Activated gamma-delta T cell treated with anti-CD3 and anti-CD28 coated beads, Interleukin-2, amount 50 U/mL, for 16 hours (primary cell): ENCODE measurements around the gene ARHGEF4.
"Not testable (repeated sequence)": the region's sequence is repeated elsewhere in the genome, so short reads cannot be mapped to it uniquely, and the experiment has no call there.

Experiments used
- DNase-seq: peaks from one replicate; pipeline ENCODE4 v3.0.0-alpha.2; 2020; ENCODE audit warnings: low read depth

The ARHGEF4 gene

GRCh38 chr2:130977461-130978050, 140.8 kb downstream of the ARHGEF4 start:
- DNase-seq: no peak

DNA sequence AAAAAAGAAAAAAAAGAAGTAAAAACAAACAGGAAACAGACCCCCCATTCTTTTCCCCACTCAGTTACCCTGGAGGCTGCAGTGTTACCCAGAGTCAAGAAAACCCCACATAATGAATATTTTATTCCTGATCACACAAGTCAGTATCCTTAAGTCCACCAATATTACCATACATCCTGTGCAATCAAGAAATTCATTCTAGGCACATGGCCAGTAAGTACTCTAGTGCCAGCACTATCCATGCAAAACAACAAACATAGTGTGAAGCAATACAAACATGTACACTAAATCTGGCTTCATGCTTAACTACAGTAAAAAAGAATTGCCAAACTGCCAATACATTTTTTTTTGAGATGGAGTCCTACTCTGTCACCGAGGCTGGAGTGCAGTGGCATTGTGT, 145.0 kb downstream of the ARHGEF4 start:
- DNase-seq: no peak

DNA sequence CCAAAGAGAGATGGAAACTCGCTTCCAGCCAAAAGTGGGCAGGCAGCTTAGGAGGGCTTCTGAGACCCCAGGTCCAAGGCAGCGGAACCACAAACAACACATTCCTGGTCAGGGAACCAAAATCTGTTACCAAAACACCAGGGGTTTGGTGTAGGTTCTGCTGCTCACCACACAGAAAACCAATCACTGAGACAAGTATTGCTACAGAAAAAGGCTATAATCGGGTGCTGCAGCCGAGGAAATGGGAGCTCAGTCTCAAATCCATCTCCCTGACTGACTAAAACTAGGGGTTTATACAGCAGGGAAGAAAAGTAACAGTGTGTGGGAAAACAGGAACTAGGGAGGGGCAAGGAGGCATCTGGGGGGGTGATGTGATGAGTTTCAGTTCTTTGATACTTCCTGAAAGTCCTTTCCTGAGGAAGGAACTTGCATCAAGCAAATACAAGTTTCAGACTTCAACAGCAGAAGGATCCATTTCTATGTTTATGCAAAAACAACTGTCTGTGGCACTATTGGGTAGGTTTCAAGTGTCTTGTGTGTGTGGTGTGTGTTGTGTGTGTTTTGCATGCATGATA, 148.6 kb downstream of the ARHGEF4 start:
- DNase-seq: no peak

DNA sequence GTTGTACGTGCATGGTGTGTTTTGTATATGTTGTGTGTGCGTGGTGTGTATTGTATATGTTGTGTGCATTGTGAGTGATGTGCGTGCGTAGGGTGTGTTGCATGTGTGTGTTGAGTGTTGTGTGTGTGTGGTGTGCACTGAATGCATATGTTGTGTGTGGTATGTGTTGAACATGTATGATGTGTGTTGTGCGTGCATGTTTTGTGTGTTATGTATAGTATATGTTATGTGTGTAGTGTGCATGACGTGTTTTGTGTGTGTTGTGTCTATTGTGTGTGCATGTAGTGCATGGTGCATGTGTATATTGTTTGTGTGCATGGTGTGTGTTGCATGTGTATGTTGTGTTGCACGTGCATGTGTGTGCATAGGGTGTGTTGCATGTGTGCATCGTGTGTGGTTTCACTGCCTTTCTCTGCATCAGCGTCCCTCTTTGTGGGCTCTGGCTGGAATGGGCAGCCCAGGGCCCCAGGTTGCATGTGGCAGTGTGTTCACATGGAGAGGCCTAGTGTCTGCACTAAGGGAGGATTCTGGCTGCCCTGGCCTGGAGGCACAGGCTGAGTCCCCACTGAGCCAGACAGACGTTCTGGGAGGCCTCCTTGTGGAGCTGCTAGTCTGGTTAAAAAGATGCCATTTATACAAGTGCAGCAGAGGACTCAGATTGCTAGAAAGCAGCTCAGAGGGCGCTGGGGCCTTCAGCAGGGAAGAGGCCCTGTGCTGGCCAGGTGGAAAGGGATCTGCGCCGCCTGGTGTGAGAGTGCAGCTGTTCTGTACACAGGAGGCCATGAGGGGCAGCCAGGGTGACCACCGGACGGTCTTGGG, 149.3 kb downstream of the ARHGEF4 start:
- no peak for DNase-seq

DNA sequence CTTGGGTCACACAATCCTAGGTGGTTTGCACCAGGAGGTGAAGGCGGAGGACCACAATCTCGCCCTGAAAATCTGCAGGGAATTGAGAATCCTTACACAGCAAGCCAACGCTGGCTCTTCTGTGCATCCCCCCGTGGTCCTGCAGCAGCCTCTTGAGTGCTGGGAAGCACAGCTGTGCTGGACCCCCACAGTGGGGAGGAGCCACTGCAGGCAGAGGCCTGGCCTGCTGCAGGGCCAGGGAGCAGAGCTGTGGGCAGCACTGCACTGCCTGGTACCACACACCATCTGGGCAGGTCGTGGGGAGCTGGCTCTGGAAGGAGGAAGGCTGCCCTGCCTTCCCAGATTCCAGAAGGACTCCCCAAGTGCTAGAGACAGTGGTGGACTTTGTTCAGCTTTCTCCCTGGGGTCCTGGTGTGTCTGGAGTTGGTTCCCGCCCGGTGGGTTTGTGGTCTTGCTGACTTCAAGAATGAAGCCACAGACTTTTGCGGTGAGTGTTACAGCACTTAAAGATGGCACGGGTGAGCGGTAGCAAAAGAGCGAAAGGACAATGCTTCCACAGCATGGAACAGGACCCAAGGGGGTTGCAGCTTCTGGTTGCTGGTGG, 150.3 kb downstream of the ARHGEF4 start:
- DNase-seq: no peak

GRCh38 chr2:130987519-130988425, 151.1 kb downstream of the ARHGEF4 start:
- no peak for DNase-seq

- not testable (repeated sequence) for DNase-seq
Measured at GRCh38 chr2:130991446-130991845, 154.7 kb downstream of the ARHGEF4 start.

- not testable (repeated sequence) for DNase-seq
Measured at GRCh38 chr2:130992003-130992402, 155.3 kb downstream of the ARHGEF4 start.

DNA sequence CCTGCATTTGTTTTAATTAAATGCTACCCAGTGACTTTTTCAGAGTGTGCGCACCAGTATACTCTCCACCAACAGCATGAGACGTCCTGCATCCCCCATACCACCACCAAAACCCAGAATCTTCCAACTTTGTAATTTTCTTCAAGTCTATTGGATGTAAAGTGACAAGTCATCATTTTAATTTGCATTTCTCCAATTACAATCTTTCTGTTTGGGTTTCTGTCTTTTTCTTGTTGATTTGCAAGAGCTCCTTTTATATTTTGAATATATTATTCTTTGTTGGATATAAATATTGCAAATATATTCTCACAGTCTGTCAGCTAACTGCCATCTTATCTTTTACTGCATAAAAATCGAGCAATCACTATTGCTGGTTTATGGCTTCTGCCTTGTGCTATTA, 160.0 kb downstream of the ARHGEF4 start:
- no peak for DNase-seq

DNA sequence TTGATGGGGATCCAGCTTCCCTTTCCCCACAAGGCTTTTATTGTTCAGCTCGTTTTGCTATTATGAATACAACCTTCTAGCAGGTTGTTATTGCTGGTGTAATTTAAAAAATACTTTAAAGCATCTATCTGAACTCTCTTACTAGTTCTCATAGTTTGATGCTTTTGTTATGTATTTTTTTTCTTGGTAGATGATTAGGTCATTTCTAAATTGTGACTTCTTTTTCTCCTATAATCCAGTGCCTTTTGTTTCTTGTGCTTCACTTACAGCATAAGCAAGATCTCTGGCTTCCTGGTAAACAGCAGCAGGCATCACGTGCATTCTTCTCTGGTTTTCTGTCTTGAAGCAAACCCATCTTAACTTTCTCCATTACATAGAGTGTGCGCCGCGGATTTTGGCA, 160.5 kb downstream of the ARHGEF4 start:
- no peak for DNase-seq

DNA sequence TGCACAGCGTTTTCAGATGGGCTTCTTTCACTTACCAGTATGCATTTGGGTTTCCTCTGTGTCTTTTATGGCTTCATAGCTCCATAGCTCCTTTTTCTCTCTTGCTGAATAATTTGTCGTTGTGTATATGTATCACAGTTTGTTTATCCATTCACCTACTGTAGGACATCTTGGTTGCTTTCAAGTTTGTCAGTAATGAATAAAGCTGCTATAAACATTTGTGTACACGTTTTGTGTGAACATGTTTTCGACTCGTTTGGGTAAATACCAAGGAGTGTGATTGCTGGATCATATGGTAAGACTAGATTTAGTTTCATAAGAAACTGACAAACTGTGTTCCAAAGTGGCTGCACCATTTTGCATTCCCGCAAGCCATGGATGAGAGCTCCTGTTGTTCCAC, 161.8 kb downstream of the ARHGEF4 start:
- no peak for DNase-seq

- DNase-seq: no peak
Measured at GRCh38 chr2:131004446-131005209, 167.9 kb downstream of the ARHGEF4 start.

DNA sequence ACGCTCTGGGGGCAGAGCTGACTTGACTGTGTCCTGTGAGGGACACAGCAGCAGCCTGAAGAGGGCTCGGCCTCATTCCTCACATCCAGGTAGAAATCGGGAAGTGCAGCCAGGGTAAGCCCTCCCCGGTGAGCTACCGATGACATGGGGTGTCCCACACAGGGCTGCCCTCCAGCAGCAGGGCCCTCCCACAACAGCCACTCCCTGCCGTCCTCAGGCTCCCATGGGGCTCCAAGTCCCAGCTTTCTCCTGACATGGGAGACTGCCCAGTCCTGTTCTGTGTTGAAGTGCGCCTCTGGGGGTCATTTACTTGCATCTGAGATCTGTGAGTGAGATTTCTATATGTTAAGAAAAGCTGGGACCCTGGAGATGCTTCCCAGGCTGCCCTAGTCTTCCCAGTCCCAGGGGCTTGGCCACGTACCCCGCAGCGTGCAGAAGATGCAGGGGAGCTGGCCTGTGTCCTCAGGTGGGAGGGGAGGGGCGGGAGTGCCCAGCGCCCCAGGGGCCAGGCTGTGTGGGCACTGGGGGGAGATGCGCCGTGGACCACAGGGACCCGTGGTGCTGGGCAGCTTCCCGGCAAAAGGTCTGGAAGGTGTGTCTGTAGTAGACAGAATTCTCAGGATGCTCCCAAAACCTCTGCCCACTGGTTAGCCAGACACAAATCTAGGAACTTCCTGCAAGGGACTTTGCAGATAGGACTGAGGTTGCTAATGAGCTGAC, 168.7 kb downstream of the ARHGEF4 start:
- DNase-seq: no peak

GRCh38 chr2:131006561-131006960, 169.8 kb downstream of the ARHGEF4 start:
- DNase-seq: no peak

- DNase-seq: no peak
Measured at GRCh38 chr2:131008967-131009366, 172.3 kb downstream of the ARHGEF4 start.

DNA sequence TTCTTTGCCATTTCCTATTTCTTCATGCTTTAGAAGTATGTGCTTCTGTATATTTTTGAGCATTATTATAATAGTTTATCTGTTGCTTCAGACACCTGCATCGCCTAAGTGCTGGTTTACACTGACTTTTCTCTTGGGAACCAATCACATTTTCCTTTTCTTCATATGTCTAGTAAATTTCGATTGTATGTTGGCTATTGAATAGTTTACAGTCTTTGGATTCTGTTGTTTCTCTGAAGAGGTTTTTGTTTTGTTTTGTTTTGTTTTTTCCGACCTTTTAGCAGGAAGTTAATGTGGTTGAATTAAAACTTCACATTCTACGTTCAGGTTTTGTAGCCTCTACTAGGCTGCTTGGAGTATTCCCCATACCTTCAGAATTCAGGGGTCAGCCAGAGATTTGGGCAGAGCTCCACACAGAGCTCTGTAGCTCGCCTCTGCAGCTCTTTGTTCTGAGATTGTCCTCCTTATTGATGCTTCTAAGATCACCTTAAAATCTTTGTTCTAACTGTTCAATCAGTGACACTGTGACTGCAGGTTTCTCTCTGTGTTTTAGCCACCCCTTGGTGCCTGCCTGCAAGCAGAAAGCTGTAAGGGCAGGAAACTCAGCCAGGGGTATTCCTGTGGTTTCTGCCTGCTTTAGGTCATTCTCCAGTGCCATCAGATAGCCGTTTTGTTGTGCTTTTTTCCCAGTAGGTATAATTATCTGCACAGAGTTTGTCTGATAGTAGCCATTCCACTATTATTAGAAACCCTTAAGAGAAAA, 173.2 kb downstream of the ARHGEF4 start:
- DNase-seq: no peak

DNA sequence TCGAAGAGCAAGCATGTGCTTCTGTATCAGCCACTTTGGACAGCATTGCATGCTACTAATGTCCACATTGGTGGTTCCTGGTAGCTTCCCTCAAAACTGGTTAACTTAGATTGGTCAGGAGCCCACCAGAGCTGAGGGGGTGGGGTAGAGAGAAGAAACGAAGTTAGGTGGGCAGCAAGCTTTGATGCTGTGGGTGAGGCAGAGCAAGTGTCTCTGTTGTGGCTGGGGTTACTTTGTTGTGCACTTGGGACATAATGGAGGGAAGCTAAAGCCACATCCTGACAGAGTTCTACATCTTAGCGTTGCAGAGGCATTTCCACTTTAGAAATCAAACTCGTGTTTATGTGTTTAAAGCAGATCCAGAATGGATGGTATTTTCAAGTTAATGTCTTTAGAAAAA, 173.9 kb downstream of the ARHGEF4 start:
- no peak for DNase-seq

- DNase-seq: no peak
Measured at GRCh38 chr2:131011486-131011885, 174.8 kb downstream of the ARHGEF4 start.

GRCh38 chr2:131014141-131014540, 177.4 kb downstream of the ARHGEF4 start:
- no peak for DNase-seq

DNA sequence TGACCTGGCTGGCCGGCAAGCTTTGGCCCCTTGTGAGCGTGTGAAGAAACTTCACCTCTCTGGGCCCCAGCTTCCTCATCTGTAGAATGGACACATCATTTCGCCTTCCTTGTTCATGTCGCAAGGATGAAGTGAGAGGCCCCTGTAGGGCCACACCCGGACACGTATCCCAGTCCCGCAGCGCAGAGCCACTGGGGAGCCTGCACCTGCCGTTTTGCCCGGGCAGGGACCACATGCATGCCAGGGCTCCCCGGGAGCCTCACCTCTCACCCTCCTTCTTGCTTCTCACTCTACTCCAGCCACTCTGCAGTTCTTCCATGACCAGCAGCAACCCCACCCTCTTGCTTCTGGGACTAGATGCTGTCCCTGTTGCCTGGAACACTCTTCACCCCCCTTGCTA, 179.1 kb downstream of the ARHGEF4 start:
- no peak for DNase-seq
